K562 (cell line): Measurements from ENCODE around the gene HOXB5. TPM values are rescaled to one million over a fixed set of nuclear protein-coding genes. Genes with fewer than 3 reads are reported as not detected.

ENCODE experiments used
- ATAC-seq: fragments of 200-7000 bp; cut with Tn5 transposase; 3 replicates; pipeline ENCODE4 v1.9.1; 2020; ENCODE audit warnings: moderate library complexity
- BruUV-seq: library from RNA; stranded (reverse); fragments of 400-500 nt; replicated peaks from 2 replicates; lab custom pipeline; 2021; lab: Mats Ljungman, UMichigan
- CTCF ChIA-PET: fragments of 300-600 bp; formaldehyde crosslinking; extraction: SDS; loops from one replicate; lab custom pipeline; 2021; ENCODE audit warnings: low intra/inter-chr PET ratio; lab: Yijun Ruan, JAX
- POLR2A ChIA-PET: fragments of 300-600, 350-650 bp; sonication (Branson Sonifier 250); formaldehyde crosslinking; extraction: SDS; loops from one replicate; lab custom pipeline; 2021; ENCODE audit warnings: antibody characterized with exemption, inconsistent platforms; lab: Yijun Ruan, JAX
- DNase-seq, 4 experiments: peaks; one replicate each; pipeline versions ENCODE4 v3.0.0 to v3.0.0-alpha.2; 2011 to 2018; ENCODE audit warnings: low spot score in 3 of 4, mixed read lengths in 3 of 4; ENCODE audit errors: extremely low read depth in 1 of 4
- FAIRE-seq: peaks from 2 replicates; lab custom pipeline; 2011; peaks lifted over from hg19 to GRCh38; lab: Jason Lieb, UNC
- H2AFZ ChIP-seq: 2 replicates; pipeline ENCODE4 v1.6.0; 2011; ENCODE audit warnings: low read depth, low read length, control low read depth, inconsistent platforms
- H3K27ac ChIP-seq: fragments of 200-600 bp; 3 replicates; pipeline ENCODE4 v1.8.0; 2011; ENCODE audit warnings: low read depth, mild to moderate bottlenecking, control low read depth, inconsistent platforms, low read length, moderate library complexity, mixed read lengths; ENCODE audit errors: extremely low read depth
- H3K27me3 ChIP-seq, 2 experiments: fragments of 300-600 bp in 1 of 2; 2 replicates in 1 of 2; 3 replicates in 1 of 2; pipeline versions ENCODE4 v1.6.0 to v1.8.0; 2011; ENCODE audit warnings: inconsistent platforms in 2 of 2, low read length in 2 of 2, mild to moderate bottlenecking in 1 of 2, mixed read lengths in 1 of 2, moderate library complexity in 1 of 2; ENCODE audit not compliant: control insufficient read depth in 2 of 2, insufficient read depth in 2 of 2
- H3K36me3 ChIP-seq: fragments of 300-600 bp; 3 replicates; pipeline ENCODE4 v1.8.0; 2011; ENCODE audit warnings: mild to moderate bottlenecking, low read length, inconsistent platforms; ENCODE audit not compliant: control insufficient read depth, insufficient read depth
- H3K4me1 ChIP-seq, 2 experiments: fragments of 200-600 bp in 1 of 2; replicated peaks in 1 of 2; 2 replicates in 1 of 2; 3 replicates in 1 of 2; pipeline versions ENCODE4 v1.5.1 to v1.8.0; 2011; ENCODE audit warnings: inconsistent platforms in 2 of 2, low read length in 2 of 2, mild to moderate bottlenecking in 1 of 2, mixed read lengths in 1 of 2, moderate library complexity in 1 of 2; ENCODE audit not compliant: control insufficient read depth in 2 of 2, insufficient read depth in 2 of 2
- H3K4me2 ChIP-seq: 2 replicates; pipeline ENCODE4 v1.6.1; 2011; ENCODE audit warnings: low read length, control low read depth, inconsistent platforms, mixed read lengths; ENCODE audit not compliant: insufficient read depth
- H3K4me3 ChIP-seq: fragments of 200-600 bp; sonication (generic), shearing (Covaris generic); 2 replicates; pipeline ENCODE4 v1.5.1; 2016; ENCODE audit warnings: control low read depth, inconsistent platforms
- H3K79me2 ChIP-seq: fragments of 200-600 bp; 3 replicates; pipeline ENCODE4 v1.8.0; 2011; ENCODE audit warnings: low read length, inconsistent platforms; ENCODE audit not compliant: control insufficient read depth, insufficient read depth
- H3K9ac ChIP-seq, 2 experiments: 2 replicates each; pipeline versions ENCODE4 v1.6.0 to v1.6.1; 2011; ENCODE audit warnings: low read depth in 2 of 2, low read length in 2 of 2, control low read depth in 1 of 2, inconsistent platforms in 1 of 2, mild to moderate bottlenecking in 1 of 2, mixed read lengths in 1 of 2; ENCODE audit not compliant: insufficient read depth in 1 of 2
- H3K9me1 ChIP-seq: one replicate; pipeline ENCODE4 v1.6.0; 2011; ENCODE audit warnings: inconsistent platforms, mild to moderate bottlenecking, low read length, moderate library complexity; ENCODE audit not compliant: control insufficient read depth, insufficient read depth
- H3K9me3 ChIP-seq: replicated peaks from 2 replicates; pipeline ENCODE4 v1.5.1; 2011; ENCODE audit warnings: low read depth, low read length, inconsistent platforms; ENCODE audit not compliant: control insufficient read depth, insufficient read depth
- H4K20me1 ChIP-seq: replicated peaks from 2 replicates; pipeline ENCODE4 v1.6.1; 2011; ENCODE audit warnings: low read length, inconsistent platforms, mixed read lengths; ENCODE audit not compliant: control insufficient read depth, insufficient read depth
- BRF2 ChIP-seq: IDR thresholded peaks from 3 replicates; pipeline ENCODE4 v1.6.1; 2011; ENCODE audit warnings: borderline replicate concordance, mild to moderate bottlenecking; ENCODE audit not compliant: insufficient read length, insufficient read depth
- CXXC5 ChIP-seq: fragments of 250-450 bp; sonication (Bioruptor Pico); IDR thresholded peaks from 2 replicates; pipeline ENCODE4 v1.8.0; 2022; ENCODE audit warnings: inconsistent platforms, mild to moderate bottlenecking, moderate library complexity
- EWSR1 ChIP-seq: fragments of 450-650 bp; IDR thresholded peaks from 2 replicates; pipeline ENCODE4 v1.6.1; 2018; ENCODE audit warnings: borderline replicate concordance, mild to moderate bottlenecking, low read depth, moderate library complexity; ENCODE audit not compliant: partially characterized antibody
- FOXP4 ChIP-seq: sonication (generic); formaldehyde crosslinking; IDR thresholded peaks from 2 replicates; pipeline ENCODE4 v1.8.0; 2022; ENCODE audit warnings: mild to moderate bottlenecking, missing genetic modification reagents, borderline replicate concordance
- PHB ChIP-seq: fragments of 250-450 bp; sonication (Bioruptor Pico); IDR thresholded peaks from 2 replicates; pipeline ENCODE4 v1.5.0; 2021
- TCF15 ChIP-seq: fragments of 250-450 bp; sonication (Bioruptor Pico); IDR thresholded peaks from 2 replicates; pipeline ENCODE4 v1.8.0; 2022; ENCODE audit warnings: moderate library complexity, mild to moderate bottlenecking, inconsistent platforms
- TEAD4 ChIP-seq, 2 experiments: sonication (generic) in 1 of 2; formaldehyde crosslinking in 1 of 2; IDR thresholded peaks; 2 replicates each; pipeline versions ENCODE4 v1.6.1 to v1.8.0; 2012 to 2022; ENCODE audit warnings: borderline replicate concordance in 1 of 2, inconsistent platforms in 1 of 2, low read length in 1 of 2, mild to moderate bottlenecking in 1 of 2, missing genetic modification reagents in 1 of 2
- THAP7 ChIP-seq: fragments of 250-450 bp; sonication (Bioruptor Pico); IDR thresholded peaks from 2 replicates; pipeline ENCODE4 v1.5.0; 2021
- ZNF212 ChIP-seq: fragments of 450-650 bp; formaldehyde crosslinking; IDR thresholded peaks from 2 replicates; pipeline ENCODE4 v1.4.0; 2020; ENCODE audit warnings: mild to moderate bottlenecking
- ZNF592 ChIP-seq: fragments of 450-650 bp; IDR thresholded peaks from 2 replicates; pipeline ENCODE4 v1.6.1; 2017; ENCODE audit warnings: antibody characterized with exemption, mild to moderate bottlenecking
- WGBS: fragments of 100-300 bp; shearing (Covaris generic); methylation state at CpG from one replicate; pipeline ENCODE4 v1.1.6; 2016; ENCODE audit warnings: low coverage, mixed read lengths; ENCODE audit not compliant: insufficient coverage; ENCODE audit errors: missing lambda C conversion rate; 5-methylcytosine and 5-hydroxymethylcytosine counted together
- in situ Hi-C: fragments of 300-500 bp; cut with MboI; formaldehyde crosslinking; loops from 4 replicates; pipeline ENCODE4 v1.15.0; 2018; ENCODE audit warnings: inconsistent platforms, mixed read lengths
- intact Hi-C: fragments of 100-400 bp; cut with micrococcal nuclease; formaldehyde crosslinking; loops from 2 replicates; pipeline ENCODE4 v1.14.2; 2022
- polyA plus RNA-seq, 8 experiments: library from polyadenylated mRNA; depleted of rRNA in 4 of 8; stranded (reverse) in 5 of 8; unstranded in 3 of 8; fragments of >200 nt; fragmentation: Nextera tagmentation in 2 of 8; fragmentation: Illumina TruSeq in 1 of 8; extraction: Ambion mirVana in 2 of 8; extraction: Trizol in 1 of 8; gene quantifications; 2 replicates each; pipeline versions ENCODE4 v1.2.1 to v1.2.3, GENCODE V29; 2011 to 2014; ENCODE audit warnings: inconsistent platforms in 1 of 8, missing spikeins in 1 of 8
- total RNA-seq, 7 experiments: library from RNA; depleted of rRNA in 6 of 7; stranded (reverse); fragments of >200 nt in 6 of 7; fragmentation: Illumina TruSeq in 2 of 7; extraction: Trizol in 2 of 7; gene quantifications; 2 replicates each; pipeline versions ENCODE4 v1.2.1 to v1.2.3, GENCODE V29; 2011 to 2021; ENCODE audit warnings: low replicate concordance in 1 of 7

The HOXB5 gene
- total and polyA plus RNA-seq, 9 of the 15 experiments (the other 6 are each of a cell fraction or from before 2014, with no cell fraction given): 0.24 to 2.7 (median 0.65) TPM

GRCh38 chr17:48584223-48584741 lies 9.3 kb downstream of the HOXB5 start:
- DNase-seq (peak in 1 of 4 experiments; percentile 31), FAIRE-seq (no peak), ATAC-seq (no peak)
- Histone ChIP-seq H4K20me1 (no peaks in the 10 kb centered on the region), H2AFZ (peak overlapping the region; percentile 35), H3K9me3 (no peaks in the 10 kb centered on the region), H3K9ac (peak overlapping the region; percentile 35 to 87; a peak in 3 of 4 replicates), H3K79me2 (peaks cover 54% of the 10 kb centered on the region), H3K27me3 (no peaks in the 10 kb centered on the region), H3K4me3 (peak overlapping the region; percentile 50; the same call in 1 of the 2 replicates), H3K36me3 (no peaks in the 10 kb centered on the region), H3K27ac (peak overlapping the region; percentile 44), H3K4me2 (peak overlapping the region; percentile 90), H3K4me1 (peaks cover 36 to 43% of the 10 kb centered on the region in 2 experiments), H3K9me1 (no peaks in the 10 kb centered on the region)
- CTCF ChIA-PET: interaction anchor here (0.6 kb wide), 1 partner anchor 224 kb away, joined by 3 read pairs; no protein-coding TSS in a partner anchor
- TSS peak; percentile 31 for BruUV-seq
- 13% methylated on average over 2 of the region's 2 CpGs for WGBS
- in situ Hi-C loops: no loop called here
- POLR2A ChIA-PET: interaction anchor here (2.4 kb wide), 1 partner anchor 9 kb away, joined by 12 read pairs; the partner anchor contains the start of gene HOXB5
- intact Hi-C loops: no loop called here
- no peak for TF ChIP-seq FOXP4 (CRISPR knock-in tag)
- TF ChIP-seq THAP7 (CRISPR knock-in tag): 0 out of 2 replicates have a peak, but pooled peaks have one; percentile 13
- 0 out of 2 replicates have a peak, but pooled peaks have one; percentile 32 for TF ChIP-seq ZNF212 (CRISPR knock-in tag)
- TF ChIP-seq TCF15 (CRISPR knock-in tag): no peak
- no peak for TF ChIP-seq BRF2
- TF ChIP-seq TEAD4 (IDR thresholded peaks at IDR 0.05; ENCODE audit: low read length): no peak
- no peak for TF ChIP-seq TEAD4 (CRISPR knock-in tag; IDR thresholded peaks at IDR 0.05; ENCODE audit: borderline replicate concordance)
- no peak for TF ChIP-seq PHB (CRISPR knock-in tag)
- 0 out of 2 replicates have a peak, but pooled peaks have one; percentile 24 for TF ChIP-seq ZNF592
- no peak for TF ChIP-seq EWSR1
- TF ChIP-seq CXXC5 (CRISPR knock-in tag): 0 out of 2 replicates have a peak, but pooled peaks have one; percentile 2
